Nephron progenitor cell (in vitro differentiated cells): ENCODE results near the gene SAXO2.
"Not testable (repeated sequence)": the region's sequence is repeated elsewhere in the genome, so short reads cannot be mapped to it uniquely, and the experiment has no call there.

Source experiments
- DNase-seq: peaks from one replicate; pipeline ENCODE4 v3.0.0; 2021
- H3K27ac Mint-ChIP-seq: 2 replicates; pipeline ENCODE4 v1.8.0; 2021; ENCODE audit warnings: mild to moderate bottlenecking, moderate library complexity, mixed read lengths
- H3K27me3 Mint-ChIP-seq: 2 replicates; pipeline ENCODE4 v1.8.0; 2021; ENCODE audit warnings: mild to moderate bottlenecking, low read depth, mixed read lengths; ENCODE audit not compliant: poor library complexity
- H3K36me3 Mint-ChIP-seq: 2 replicates; pipeline ENCODE4 v1.8.0; 2021; ENCODE audit warnings: low read depth, mixed read lengths
- H3K4me1 Mint-ChIP-seq: 2 replicates; pipeline ENCODE4 v1.8.0; 2021; ENCODE audit warnings: mixed read lengths
- H3K4me3 Mint-ChIP-seq: 2 replicates; pipeline ENCODE4 v1.8.0; 2021; ENCODE audit warnings: mild to moderate bottlenecking, moderate library complexity, mixed read lengths
- H3K9me3 Mint-ChIP-seq: 2 replicates; pipeline ENCODE4 v1.8.0; 2021; ENCODE audit warnings: mild to moderate bottlenecking, moderate library complexity, mixed read lengths
- CTCF ChIP-seq: fragments of 200-600 bp; sonication (generic); IDR thresholded peaks from 2 replicates; pipeline ENCODE4 v1.5.0; 2021; ENCODE audit warnings: antibody characterized with exemption

SAXO2 gene

GRCh38 chr15:82294061-82294690 lies 31.6 kb downstream of the SAXO2 start:
- H3K27me3 Mint-ChIP-seq, result peaks cover 9% of the 10 kb centered on the region
- DNase-seq, result no peak
- no peaks in the 10 kb centered on the region for H3K36me3 Mint-ChIP-seq
- H3K27ac Mint-ChIP-seq, result no peak overlapping the region
- no peaks in the 10 kb centered on the region for H3K4me1 Mint-ChIP-seq
- no peak for TF ChIP-seq CTCF
- peaks cover 10% of the 10 kb centered on the region for H3K9me3 Mint-ChIP-seq
- no peak overlapping the region for H3K4me3 Mint-ChIP-seq

GRCh38 chr15:82297546-82297945 lies 34.9 kb downstream of the SAXO2 start:
- H3K4me3 Mint-ChIP-seq, result no peak overlapping the region
- H3K4me1 Mint-ChIP-seq, result peaks cover 5% of the 10 kb centered on the region
- H3K27ac Mint-ChIP-seq, result no peak overlapping the region
- no peak for DNase-seq
- no peaks in the 10 kb centered on the region for H3K36me3 Mint-ChIP-seq
- H3K9me3 Mint-ChIP-seq, result no peaks in the 10 kb centered on the region
- peaks cover 4% of the 10 kb centered on the region for H3K27me3 Mint-ChIP-seq
- TF ChIP-seq CTCF, result no peak

GRCh38 chr15:82298032-82298431 lies 35.4 kb downstream of the SAXO2 start:
- Mint-ChIP-seq H3K36me3 (no peaks in the 10 kb centered on the region), H3K27me3 (no peaks in the 10 kb centered on the region), H3K4me3 (no peak overlapping the region), H3K27ac (no peak overlapping the region), H3K4me1 (peaks cover 5% of the 10 kb centered on the region), H3K9me3 (no peaks in the 10 kb centered on the region)
- no peak for TF ChIP-seq CTCF
- DNase-seq, result no peak

- Mint-ChIP-seq H3K9me3 (no peaks in the 10 kb centered on the region), H3K4me1 (peaks cover 5% of the 10 kb centered on the region), H3K4me3 (no peak overlapping the region), H3K27me3 (no peaks in the 10 kb centered on the region), H3K36me3 (no peaks in the 10 kb centered on the region), H3K27ac (no peak overlapping the region)
- TF ChIP-seq CTCF, result no peak
- no peak for DNase-seq
These were observed 35.9 kb downstream of the SAXO2 start for GRCh38 chr15:82298520-82298919.

GRCh38 chr15:82299511-82299914 lies 36.9 kb downstream of the SAXO2 start:
- H3K9me3 Mint-ChIP-seq, H3K36me3 Mint-ChIP-seq, H3K27ac Mint-ChIP-seq, H3K4me3 Mint-ChIP-seq, H3K27me3 Mint-ChIP-seq, DNase-seq, H3K4me1 Mint-ChIP-seq: not testable (repeated sequence)

GRCh38 chr15:82300326-82300725 lies 37.7 kb downstream of the SAXO2 start:
- H3K27ac Mint-ChIP-seq, H3K9me3 Mint-ChIP-seq, H3K4me3 Mint-ChIP-seq, H3K4me1 Mint-ChIP-seq, H3K27me3 Mint-ChIP-seq, H3K36me3 Mint-ChIP-seq, DNase-seq: not testable (repeated sequence)

- Mint-ChIP-seq H3K4me1 (peaks cover 5% of the 10 kb centered on the region), H3K9me3 (no peaks in the 10 kb centered on the region), H3K27me3 (no peaks in the 10 kb centered on the region), H3K36me3 (no peaks in the 10 kb centered on the region), H3K27ac (no peak overlapping the region), H3K4me3 (no peak overlapping the region)
- TF ChIP-seq CTCF, result no peak
- DNase-seq, result no peak
These were observed 38.3 kb downstream of the SAXO2 start for GRCh38 chr15:82300883-82301282.
